Stimulated activated CD4-positive, alpha-beta T cell treated with anti-CD3 and anti-CD28 coated beads, Interleukin-15, amount 100 ng/mL, for 24 hours (primary cell): ENCODE data around the gene GFRA1.

ENCODE experiments used
- DNase-seq: peaks from one replicate; pipeline ENCODE4 v3.0.0-alpha.2; 2020

GFRA1 gene

DNA sequence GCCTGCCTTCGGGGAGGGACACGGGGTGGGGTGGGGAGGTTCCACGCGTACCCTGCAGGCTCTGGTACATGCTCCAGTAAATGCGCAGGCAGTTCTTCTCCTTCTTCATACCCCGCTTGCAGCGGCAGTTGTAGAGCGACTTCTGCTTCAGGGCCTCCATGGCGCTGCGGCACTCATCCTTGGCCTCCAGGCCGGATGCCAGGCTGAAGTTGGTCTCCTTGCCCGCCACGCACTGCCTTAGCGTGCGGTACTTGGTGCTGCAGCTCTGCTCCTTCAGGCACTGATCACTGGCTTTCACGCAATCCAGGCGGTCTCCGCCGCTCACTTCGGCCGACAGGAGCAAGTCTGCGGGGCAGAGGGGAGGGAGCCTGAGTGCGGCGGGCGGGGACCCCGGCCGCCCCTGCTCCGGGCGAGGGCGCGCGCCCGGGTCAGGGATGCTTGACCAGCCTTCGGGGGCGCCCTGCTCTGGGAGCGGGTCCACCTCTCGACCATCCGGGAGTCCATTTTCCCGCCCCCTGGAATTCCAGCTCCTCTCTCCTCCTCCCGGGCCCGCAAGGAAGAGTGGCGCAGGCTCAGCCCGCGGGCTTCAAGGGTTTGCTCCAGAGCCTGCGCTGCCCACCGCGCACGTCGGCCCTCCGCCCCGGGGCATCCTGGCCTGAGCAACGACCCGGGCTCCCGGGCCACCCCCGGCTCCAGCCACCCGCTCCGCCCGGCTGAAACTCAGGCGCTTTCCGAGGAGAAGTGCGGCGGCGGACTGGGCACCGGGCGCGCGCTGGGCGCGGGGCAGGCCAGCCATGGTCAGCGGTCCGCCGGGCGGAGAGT, 2.0 kb downstream of the GFRA1 start:
- no peak for DNase-seq

DNA sequence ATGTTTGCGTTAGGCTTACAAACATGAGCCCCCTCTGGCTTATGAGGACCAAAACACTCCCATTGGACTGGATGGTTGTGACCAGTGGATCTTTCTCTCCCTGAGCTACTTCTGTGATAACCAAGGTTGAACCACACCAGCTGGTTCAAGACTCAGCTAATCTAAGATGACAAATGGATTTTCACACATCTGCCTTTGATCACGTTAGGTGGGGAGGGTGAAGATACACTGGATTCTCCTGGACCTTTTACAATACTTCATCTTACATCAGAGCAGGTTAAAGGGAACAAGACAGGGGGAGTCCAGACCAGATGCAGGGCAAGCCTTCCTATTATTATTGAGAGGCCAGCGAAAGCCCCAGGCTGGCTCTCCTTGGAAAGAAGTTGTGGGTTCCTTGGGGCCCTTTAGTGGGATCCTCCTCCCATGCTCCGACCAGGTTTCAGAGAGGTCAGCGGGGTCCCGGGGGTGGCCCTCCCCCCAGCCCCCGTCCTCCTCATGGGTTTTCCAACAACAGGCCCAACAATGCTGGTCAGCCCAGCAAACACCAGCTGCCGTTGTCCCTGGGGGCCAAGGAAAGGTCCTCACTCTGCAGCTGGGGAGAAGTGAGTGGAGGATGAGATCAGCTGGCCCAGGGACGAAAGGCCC, 2.8 kb downstream of the GFRA1 start:
- no peak for DNase-seq

DNA sequence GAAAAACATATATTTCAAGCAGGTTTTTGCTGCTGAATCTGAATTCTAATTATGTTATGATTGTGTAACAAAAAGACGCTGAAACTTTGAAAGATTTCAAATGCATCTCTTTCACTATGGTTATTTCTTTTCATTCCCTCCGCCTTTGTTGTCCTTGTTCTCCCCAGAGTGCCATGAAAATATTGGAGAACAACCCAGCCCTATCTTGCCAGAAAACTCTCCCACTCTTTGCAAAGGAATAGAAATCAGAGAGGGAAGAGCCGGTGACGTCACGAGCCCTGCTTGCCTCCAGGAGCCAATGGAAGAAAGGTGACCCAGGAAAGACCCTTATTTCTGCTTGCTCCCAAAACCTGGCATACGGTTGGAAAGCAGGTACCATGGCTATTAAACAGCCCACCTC, 3.4 kb downstream of the GFRA1 start:
- no peak for DNase-seq

DNA sequence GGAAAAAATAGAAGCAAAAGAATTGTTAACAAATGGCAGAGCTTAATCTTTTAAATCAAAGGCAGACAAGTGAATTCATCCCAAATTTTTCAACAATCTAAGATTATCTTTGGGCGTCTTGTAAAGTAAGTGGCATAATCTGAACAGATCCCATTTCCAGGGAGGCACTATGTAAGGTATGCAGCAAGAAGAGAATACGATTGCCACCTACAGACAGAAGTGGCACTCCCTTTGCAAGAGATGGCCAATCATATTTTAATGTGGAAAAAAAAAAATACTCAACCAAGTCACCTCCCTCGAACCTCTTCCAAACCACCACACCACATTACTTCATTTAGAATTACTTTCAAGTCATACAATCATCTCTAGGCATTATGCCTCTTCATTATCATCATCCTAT, 4.0 kb downstream of the GFRA1 start:
- DNase-seq, result no peak

DNA sequence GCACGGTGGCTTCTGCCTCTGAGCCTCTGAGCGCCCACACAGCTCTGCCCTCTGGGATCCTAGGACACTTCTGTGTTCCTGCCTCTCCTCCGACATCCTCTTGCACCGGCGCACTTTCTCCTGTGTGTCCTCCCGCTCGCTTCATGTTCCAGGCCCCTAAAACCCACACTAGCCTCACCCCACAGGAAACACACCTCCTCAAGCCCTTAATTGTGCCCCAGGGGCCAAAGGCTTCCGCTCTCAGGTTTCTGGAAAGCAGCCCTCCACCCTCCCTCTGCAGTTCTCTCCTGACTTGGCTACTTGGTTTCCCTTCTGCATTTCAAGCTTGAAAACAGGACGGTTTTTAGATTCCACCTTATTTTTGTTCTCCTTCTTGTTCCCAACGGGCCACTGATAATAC, 7.3 kb downstream of the GFRA1 start:
- DNase-seq, result no peak

DNA sequence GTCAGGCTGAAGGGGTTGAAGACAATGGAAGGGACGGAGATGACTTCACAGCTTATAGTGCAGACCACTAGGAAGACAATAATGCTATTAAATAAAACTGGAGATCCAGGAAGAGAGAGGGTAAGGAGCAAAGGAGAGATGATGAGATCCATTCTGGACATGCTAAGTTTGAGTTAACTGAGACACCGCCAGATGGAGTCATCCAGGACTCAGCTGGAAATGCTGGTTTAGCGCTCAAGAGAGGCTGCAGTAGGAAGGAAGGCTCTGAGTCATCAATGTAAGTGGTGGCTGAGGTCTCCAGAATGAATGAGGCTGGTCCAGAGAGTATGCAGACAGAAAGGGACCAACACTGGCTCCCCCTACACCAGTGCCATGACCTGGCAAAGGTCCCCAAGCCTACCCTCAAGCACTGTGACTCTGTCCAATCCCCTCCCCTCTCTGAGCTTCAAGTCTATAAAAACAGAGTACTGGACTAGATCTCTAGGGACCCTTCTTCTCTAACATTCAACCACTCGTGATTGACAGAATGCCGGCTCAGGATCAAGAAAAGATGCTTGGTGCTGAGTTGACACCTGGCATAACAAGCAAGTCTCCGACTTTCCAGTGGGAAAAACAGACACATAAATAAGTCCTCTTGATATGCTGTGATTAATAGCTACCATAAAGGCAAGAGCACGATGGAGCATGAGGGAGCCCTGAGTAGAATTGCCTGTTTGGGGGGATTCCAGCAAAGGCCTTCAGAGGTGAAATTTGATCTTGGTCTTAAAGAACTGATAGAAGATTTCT, 8.9 kb downstream of the GFRA1 start:
- DNase-seq, result no peak

DNA sequence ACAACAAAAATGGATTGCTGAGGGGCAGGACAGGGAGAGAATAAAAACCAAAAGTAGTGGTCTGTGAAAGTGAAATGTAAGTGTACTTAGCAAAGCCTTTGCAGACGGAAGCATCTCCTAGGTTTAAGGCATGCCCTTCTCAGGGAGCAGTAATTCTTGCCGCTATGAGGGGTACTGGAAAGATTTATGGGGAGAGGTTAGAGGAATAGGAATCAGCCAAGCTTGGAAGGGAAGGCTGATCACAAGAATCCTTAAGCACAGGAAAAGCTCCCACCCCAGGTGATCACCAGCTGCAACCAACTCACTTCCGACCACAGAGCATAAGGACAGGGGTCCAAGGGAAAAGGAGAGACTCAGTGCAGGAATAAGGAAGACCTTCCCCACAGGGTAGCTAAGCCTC, 10.3 kb downstream of the GFRA1 start:
- no peak for DNase-seq

DNA sequence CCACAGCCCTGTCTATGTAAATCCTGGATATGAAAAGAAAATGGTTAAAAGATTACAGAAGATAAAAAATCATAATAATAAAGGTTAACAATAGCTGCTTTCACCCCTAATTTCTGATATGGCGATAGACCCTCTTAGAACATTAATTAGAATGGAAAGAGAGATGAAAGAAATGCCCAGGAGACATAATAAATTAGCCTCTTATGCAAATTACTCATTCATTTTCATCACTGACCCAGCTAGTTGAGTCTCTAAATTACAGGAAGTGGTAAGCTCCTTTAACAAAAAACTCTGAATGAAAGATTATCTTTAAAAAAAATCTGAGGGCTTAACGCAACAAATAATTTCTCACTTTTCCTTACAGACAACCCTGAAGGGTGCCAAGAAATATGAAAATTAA, 12.4 kb downstream of the GFRA1 start:
- no peak for DNase-seq

DNA sequence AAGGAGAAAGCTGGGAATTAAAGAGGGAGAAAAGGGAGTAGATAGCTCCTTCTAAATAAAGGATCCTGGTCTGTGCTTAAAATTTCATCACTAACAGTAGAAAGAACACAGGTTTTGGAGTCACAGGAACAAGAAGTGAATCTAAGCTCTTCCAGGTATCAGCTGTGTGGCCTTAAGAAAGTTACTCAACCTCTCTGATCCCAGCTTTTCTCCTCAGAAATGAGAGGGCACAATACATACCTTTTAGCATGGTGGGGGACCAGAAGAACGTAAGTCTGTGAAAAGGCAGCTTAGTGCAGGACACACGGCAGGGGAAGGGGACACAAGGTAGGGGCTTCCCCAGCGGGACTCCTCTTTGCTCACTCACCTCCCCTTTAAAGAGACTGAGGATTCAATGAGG, 13.4 kb downstream of the GFRA1 start:
- no peak for DNase-seq

DNA sequence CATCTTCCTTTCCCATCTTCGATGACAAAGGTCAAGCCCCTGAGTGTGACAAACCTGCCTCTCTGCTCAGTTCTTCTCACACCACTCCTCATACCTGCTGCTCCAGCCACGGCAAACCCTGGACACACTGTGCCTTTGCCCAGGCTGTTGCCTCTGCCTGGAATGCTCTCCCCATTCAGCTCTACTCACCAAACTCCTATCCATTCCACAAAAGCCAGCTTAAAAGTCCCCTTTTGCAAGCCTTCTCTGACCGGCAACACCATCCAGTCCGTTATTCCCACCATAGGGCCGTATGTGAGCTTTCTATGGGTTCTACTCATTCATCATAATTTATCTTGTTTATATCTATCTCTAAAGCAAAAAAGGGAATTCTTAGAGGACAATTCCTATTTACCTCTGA, 15.2 kb downstream of the GFRA1 start:
- DNase-seq, result no peak

DNA sequence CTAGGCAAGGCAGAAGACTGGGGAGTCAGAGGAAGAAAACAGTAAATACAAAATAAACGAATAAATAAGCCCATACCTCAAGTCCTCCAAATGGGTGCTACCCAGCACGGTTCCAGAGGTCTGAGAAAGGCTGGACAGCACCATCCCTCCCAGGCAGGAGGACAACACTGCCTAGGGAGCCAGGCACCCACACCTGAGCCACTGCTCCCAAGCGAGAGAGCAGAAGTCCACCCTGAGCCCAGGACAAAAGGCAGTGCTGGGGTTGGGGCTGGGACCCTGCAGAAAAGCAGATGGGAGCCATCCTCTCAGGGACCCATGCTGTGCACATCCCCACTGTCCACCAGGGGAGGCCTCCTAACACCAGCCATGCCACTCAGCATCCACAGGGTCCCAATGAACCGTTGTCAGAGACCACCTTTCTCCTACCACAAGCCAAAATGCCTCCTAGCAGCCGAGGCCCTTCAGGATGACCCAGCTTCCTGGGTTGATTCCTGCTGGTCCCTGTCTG, 16.2 kb downstream of the GFRA1 start:
- no peak for DNase-seq

DNA sequence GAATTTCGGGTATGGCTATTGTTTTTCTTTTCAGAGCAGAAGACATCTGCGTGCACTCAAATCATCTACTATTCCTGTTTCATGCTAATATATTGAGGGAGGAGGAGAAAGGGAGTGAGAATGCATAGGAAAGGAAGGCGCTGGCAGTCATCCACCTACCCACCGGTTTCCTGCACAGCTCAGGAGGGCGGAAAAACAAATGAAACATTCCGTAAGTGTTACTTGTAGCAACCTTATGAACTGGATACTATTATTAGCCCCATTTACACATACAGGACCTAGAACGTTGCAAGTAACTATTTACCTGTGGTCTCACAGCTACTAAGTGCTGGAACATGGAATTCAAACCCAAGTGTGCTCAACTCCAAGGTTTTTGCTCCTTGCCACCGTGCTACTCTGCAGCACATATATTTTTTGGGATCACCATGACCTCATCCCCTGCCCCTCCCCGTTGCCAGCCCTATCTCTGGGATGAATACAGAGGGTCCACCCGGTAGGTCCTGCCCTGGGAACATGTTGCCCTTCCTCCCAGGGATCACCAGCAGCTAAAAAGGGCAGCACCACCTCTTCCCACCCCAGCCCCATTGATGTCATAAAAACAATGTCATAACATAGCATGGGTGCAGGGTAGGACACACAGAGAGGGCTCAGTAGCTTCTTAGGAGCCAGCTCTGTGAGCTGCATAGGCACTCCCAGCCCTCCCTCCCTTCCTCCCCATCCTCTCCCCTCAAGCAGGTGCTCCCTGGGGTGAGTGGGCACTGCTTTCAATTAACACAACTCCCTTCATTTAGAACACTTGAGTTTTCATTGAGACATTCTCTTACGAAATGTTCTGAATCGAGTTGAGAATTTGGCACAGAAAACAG, 16.9 kb downstream of the GFRA1 start:
- no peak for DNase-seq

DNA sequence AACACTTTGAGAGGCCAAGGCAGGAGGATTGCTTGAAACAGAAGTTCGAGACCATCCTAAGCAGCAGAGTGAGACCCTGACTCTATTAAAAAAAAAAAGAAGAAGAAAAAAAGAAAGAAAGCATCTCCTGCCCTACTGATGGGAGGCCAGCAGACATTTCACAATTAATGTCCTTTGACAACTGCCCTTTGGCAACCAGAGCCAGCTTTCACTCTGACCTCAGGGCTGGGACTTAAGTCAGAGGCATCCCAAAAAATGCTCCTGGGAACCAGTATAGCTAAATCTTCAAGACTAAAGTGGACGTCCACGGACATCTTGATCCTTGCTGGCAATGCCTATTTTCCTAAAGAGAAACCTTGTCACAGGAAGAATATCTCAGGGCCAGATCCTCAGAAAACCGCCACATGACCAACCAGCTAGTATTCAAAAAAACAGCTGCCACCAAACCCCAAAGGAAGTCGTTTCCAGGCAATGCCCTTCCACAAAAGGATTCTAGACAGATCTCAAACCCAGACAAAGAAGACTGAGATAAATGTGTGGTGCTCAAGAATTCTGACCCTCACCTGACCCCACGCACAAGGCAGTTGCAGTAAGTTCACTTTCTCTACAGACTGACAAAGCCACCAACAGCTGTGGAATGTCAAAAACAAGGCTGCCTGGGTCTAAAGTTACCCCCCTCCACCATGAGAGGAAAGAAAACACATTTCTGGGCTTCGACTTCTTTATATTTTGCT, 18.4 kb downstream of the GFRA1 start:
- DNase-seq, result no peak

DNA sequence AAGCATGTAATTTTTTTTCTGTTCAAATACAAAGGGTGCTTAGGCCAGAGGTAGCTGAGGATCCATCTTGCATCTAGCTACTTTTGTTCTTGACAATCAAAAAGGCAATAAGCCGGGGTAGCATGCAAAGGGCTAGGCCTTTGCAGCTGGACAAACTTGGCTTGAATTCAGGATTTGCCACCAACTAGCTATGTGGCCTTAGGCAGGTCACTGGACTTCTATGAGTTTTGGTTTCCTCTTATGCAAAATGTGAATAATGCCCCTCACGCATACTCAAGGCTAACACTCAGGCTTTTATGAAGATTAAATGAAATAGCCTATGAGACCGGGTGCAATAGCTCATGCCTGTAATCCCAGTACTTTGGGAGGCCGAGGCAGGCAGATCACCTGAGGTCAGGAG, 19.3 kb downstream of the GFRA1 start:
- no peak for DNase-seq

DNA sequence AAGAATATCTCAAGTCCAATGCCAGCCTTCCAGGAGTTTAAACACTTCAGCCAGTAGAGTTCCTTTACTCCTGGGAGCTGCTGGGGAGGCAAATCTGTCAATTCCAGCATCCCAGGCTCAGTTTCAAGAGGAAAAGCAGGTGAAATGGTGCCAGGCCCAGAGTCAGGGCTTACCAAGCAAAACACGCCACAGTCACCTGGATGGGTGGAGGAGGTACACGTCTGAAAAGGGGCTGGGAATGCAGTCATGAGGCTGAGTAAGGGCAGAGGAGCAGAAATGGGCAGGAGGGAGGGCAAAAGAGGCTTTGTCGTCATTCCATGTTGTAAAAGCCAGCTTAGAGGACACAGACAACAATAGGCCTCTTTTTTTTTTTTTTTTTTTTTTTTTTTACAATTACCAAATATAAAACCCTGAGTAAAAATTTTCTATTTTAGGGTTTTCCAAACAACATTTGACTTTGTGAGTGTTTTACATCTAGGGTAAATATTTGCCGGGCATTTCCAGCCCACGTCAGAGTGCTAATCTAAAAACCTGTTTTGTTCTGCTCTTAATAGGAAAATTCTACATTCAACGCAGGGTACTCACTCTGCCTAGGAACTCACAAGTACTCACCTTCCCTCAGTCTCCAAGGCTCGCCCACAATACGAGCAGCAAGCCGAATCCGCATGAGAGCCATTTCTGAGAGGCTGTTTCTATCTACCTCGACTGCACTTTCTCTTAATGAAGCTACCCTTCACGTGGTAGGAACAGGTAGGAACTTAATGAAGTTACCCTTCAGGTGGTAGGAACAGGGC, 21.2 kb downstream of the GFRA1 start:
- DNase-seq, result no peak

DNA sequence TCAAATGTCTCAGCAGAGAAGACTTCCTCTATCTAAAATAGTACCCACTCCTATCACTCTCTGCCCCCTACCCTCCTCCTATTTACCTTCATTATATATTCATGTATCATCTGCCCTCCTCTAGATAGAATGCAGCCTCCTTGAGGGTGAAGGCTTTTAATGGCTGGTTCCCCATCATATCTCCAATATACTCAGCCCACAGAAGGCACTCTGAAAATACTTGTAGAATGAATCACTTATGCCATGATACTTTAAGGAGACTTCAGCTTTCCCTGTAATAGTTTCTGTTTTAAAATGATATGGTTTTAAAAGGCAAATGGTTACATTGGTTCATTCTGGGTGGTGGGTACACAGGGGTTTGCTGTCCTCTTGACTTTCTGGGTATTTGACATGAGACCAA, 25.3 kb downstream of the GFRA1 start:
- DNase-seq, result no peak

DNA sequence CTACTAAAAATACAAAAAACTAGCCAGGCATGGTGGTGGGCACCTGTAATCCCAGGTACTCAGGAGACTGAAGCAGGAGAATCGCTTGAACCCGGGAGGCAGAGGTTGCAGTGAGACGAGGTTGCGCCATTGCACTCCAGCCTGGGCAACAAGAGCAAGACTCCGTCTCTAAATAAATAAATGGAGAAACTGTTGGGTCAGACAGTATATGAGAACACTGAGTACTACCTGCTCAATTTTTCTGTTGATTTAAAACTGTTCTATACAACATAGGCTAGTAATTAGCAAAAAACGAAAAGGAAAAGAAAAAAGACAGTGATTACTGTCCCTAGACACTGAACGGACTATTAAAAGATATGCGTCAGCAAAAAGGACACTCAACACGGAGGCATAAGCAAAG, 26.7 kb downstream of the GFRA1 start:
- DNase-seq, result no peak

DNA sequence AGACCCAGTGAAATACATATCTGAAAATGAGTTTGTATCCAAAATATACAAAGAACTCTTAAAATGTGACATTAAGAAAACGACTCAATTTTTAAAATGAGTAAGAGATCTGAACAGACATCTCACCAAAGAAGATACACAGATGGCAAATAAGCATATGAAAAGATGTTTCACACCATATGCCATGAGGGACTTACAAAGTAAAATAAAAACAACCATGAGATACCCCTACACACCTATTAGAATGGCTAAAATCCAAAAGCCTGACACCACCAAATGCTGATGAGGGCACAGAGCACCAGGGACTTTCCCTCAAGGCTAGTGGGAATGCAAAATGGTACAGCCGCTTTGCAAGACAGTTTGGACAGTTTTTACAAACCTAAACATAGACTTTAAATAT, 27.9 kb downstream of the GFRA1 start:
- no peak for DNase-seq

DNA sequence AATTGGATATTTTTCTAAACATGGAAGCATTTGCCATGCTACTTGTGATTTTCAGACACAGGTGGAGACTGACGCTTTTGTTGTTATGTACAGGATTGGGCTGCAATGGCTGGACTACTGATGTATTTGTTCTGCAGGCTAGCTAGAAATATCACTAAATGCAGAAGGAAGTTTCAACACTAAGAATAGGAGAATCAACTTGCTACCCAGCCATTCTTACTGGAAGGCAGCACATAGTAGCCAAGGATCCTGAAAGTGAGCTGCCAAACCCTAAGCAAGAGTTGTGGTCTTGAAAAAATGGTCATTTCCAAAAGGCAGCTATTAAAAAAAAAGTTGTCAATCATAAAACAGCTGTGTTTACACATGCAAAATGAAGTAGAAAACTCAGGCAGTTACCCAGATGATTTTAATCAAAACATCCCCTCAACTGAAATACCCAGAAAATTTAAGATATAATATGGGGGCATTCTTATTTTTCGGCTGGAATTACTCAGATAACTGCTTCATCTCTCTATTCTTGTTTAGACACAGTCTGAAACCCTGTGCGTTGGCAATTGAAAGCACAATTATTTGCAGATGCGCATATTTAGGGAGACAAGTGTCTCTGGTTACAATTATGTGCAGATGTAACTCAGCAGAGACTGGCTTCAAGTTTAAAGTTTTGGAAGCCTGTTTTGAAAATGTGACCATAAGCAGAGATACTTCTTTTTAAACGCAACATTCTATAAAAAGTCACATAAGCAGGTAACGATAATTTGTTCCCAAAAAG, 31.2 kb downstream of the GFRA1 start:
- DNase-seq, result no peak

DNA sequence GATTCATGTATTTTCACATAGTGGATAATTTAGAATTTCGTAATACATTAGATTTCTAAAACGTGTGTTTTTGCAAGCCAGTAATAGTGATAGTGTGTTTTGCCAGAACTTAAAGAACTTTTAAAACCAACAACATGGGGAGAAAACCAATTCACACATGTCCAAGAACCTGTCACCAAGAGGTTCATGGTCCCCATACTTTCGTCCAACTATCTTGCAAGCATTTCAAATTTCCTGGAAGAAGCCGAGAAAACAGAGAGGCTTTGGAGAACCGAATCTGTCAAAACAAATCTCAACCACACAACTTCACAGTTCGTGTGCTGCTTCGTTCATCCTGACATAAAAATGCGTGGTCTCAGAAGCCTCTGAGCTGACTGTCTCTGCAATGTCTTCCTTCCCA, 31.9 kb downstream of the GFRA1 start:
- DNase-seq, result no peak
